ENCODE measurements around the gene ACACB.

The ACACB gene

DNA sequence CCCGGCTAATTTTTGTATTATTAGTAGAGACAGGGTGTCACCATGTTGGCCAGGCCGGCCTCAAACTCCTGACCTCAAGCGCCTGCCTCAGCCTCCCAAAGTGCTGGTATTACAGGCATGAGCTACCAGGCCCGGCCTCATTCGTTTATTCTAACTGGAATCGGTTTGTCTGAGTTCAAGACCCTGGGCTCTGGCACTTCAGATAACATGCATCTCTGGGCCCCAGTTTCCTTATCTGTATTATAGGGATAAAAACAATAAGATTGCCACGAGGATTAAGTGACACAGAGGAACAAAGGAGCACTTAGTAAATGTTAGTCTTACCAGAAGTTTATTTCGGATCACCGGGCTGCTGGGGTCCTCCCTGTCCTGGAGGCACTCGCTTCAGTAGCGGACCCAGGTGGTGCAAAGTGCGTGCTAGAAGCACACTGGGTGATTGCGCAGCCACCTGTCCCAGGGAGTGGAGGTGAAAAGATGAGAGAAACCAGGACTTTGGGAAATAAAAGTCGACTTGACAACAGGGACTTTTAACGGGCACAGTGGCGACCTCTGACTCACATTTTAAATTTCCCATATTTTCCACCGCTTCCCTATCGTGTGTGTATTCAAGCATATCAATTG, 37.5 kb downstream of the ACACB start:
- TF ChIP-seq, protein P1, sequence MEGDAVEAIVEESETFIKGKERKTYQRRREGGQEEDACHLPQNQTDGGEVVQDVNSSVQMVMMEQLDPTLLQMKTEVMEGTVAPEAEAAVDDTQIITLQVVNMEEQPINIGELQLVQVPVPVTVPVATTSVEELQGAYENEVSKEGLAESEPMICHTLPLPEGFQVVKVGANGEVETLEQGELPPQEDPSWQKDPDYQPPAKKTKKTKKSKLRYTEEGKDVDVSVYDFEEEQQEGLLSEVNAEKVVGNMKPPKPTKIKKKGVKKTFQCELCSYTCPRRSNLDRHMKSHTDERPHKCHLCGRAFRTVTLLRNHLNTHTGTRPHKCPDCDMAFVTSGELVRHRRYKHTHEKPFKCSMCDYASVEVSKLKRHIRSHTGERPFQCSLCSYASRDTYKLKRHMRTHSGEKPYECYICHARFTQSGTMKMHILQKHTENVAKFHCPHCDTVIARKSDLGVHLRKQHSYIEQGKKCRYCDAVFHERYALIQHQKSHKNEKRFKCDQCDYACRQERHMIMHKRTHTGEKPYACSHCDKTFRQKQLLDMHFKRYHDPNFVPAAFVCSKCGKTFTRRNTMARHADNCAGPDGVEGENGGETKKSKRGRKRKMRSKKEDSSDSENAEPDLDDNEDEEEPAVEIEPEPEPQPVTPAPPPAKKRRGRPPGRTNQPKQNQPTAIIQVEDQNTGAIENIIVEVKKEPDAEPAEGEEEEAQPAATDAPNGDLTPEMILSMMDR (conservative IDR thresholded peaks at IDR 0.05; ENCODE audit: low read length) = no peak
- H3K4me3 ChIP-seq (ENCODE audit: low read length) = peak overlapping the region; percentile 61
- DNase-seq (ENCODE audit: low read depth) = no peak

DNA sequence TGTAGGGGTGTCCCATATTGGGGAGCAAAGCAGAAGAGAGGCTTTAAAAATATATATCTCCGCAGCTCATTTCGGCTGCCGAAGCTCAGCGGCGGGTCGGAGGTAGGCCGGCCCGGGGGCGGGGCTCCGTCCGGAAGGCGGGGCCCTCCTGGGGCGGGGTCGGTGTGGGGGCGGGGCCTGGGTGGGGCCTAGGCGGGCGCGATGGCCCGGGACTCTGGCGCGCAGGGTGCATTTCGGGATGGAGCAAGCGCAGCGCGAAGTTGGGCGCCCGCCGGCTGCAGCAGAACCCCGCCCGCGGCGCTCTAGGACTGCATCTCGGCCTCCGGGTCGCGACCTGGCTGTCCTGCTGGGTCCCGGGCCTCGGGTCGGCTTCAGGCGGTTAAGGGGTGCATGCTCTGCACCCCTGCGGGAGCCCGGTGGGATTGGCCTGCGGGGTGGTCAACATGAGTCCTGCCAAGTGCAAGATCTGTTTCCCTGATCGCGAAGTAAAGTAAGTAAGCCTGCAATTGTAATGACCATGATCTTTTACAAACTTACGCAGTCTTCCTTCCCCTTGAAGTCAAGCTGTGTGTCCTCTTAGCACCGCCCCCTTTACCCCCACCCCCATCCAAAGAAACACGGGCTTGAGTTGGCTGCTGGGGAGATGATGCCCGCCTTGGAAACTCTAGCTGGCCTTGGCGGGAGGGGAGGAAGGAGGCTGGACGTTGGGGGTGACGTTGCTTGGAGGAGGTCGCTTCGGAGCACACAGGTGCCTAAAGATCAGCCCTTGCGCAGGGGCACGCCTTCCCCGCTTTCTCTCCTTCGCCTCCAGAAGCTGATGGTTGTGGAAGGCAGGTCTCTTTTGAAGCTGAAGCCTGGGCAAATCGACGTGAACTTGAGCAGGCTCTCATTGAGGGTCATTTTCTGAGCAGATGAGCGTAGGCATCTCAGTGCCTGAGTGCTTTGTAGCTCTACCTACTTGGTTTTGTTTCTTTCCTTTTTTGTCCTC, 38.4 kb downstream of the ACACB start:
- TF ChIP-seq, protein P1 (conservative IDR thresholded peaks at IDR 0.05; ENCODE audit: low read length) = no peak
- peak; percentile 61 for DNase-seq (ENCODE audit: low read depth)
- H3K4me3 ChIP-seq (ENCODE audit: low read length) = peak overlapping the region; percentile 61

DNA sequence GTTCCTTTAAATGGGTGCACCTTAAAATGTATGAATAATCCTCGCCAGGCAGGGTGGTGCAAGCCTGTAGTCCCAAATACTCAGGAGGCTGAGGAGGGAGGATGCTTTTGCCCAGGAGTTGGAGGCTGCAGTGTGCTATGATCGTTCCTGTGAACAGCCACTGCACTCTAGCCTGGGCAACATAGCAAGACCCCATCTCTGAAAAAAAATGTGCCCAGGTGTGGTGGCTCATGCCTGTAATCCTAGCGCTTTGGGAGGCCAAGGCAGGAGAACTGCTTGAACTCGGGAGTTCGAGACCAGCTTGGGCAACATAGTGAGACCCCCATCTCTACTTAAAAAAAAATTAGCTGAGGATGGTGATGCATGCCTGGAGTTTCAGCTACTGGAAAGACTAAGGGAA, 39.6 kb downstream of the ACACB start:
- DNase-seq (ENCODE audit: low read depth) = no peak
- TF ChIP-seq, protein P1 (conservative IDR thresholded peaks at IDR 0.05; ENCODE audit: low read length) = no peak
- H3K4me3 ChIP-seq (ENCODE audit: low read length) = no peak overlapping the region

DNA sequence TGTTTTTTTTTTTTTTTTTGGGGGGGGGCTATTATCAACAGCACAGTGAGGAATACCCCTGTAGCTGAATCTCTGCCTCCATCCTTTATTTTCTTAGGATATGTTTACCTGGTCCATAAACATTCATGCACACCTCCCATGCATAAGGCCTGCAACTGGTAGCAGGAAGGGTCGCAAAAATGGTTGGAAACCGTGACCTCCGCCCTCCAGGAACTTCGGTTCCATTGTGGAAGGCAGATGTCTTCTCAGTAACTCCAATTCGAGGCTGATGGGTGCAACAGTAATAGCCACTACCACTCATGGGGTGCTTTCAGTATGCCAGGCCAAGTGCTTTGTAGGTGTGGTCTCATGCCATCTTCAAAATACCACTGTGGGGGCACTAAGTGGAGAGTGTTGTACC, 40.2 kb downstream of the ACACB start:
- no peak for DNase-seq (ENCODE audit: low read depth)
- TF ChIP-seq, protein P1 (conservative IDR thresholded peaks at IDR 0.05; ENCODE audit: low read length) = no peak
- H3K4me3 ChIP-seq (ENCODE audit: low read length) = no peak overlapping the region

GRCh38 chr12:109157986-109158385, 41.6 kb downstream of the ACACB start:
- H3K4me3 ChIP-seq (ENCODE audit: low read length) = no peak overlapping the region
- DNase-seq (ENCODE audit: low read depth) = peak; percentile 64
- TF ChIP-seq, protein P1 (conservative IDR thresholded peaks at IDR 0.05; ENCODE audit: low read length) = no peak

- TF ChIP-seq, protein P1 (conservative IDR thresholded peaks at IDR 0.05; ENCODE audit: low read length) = no peak
- H3K4me3 ChIP-seq (ENCODE audit: low read length) = no peak overlapping the region
- no peak for DNase-seq (ENCODE audit: low read depth)
These were observed 44.0 kb downstream of the ACACB start for GRCh38 chr12:109160433-109160832.
